ENCODE data around the gene SLC13A4. TPM values are rescaled to one million over a fixed set of nuclear protein-coding genes. Genes with fewer than 3 reads are reported as not detected.

The SLC13A4 gene
- total and polyA plus RNA-seq, 2 experiments from 2014 or later, result 0.13 to 0.93 TPM

DNA sequence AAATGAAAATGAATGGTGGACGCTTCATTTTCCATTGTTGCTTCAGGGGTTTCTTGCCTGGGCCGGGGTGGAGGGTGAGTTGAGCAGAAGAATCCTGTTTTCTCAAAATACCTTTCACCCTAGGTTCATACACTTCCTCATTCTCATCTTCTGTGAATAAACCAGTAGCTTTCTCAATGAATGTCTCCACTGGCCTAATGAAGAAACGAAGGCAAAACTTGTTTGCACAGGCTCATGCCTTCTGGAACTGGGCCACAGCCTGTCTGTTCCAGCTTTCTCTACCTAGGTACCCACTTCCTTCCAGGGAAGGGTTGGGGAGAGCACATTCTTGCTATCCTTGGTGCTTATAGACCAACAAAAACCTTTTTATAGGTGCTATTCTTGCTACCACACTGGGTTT is 44.4 kb downstream of the SLC13A4 start:
- H4K20me1 ChIP-seq (ENCODE audit: insufficient read depth, poor library complexity, severe bottlenecking), result no peaks in the 10 kb centered on the region
- H3K4me2 ChIP-seq, result no peak overlapping the region
- H3K4me1 ChIP-seq (ENCODE audit: insufficient read depth), result no peaks in the 10 kb centered on the region
- H3K27ac ChIP-seq, result no peak overlapping the region
- no peak overlapping the region for H2AFZ ChIP-seq
- H3K79me2 ChIP-seq, result no peaks in the 10 kb centered on the region
- H3K9me3 ChIP-seq (ENCODE audit: low read depth), result no peaks in the 10 kb centered on the region
- no peaks in the 10 kb centered on the region for H3K27me3 ChIP-seq
- WGBS (ENCODE audit: low lambda C conversion rate, missing lambda C conversion rate), result 93% methylated on average over 3 of the region's 3 CpGs
- H3K36me3 ChIP-seq (replicated peaks; ENCODE audit: insufficient read depth, low read depth), result no peaks in the 10 kb centered on the region
- TF ChIP-seq, protein P1, sequence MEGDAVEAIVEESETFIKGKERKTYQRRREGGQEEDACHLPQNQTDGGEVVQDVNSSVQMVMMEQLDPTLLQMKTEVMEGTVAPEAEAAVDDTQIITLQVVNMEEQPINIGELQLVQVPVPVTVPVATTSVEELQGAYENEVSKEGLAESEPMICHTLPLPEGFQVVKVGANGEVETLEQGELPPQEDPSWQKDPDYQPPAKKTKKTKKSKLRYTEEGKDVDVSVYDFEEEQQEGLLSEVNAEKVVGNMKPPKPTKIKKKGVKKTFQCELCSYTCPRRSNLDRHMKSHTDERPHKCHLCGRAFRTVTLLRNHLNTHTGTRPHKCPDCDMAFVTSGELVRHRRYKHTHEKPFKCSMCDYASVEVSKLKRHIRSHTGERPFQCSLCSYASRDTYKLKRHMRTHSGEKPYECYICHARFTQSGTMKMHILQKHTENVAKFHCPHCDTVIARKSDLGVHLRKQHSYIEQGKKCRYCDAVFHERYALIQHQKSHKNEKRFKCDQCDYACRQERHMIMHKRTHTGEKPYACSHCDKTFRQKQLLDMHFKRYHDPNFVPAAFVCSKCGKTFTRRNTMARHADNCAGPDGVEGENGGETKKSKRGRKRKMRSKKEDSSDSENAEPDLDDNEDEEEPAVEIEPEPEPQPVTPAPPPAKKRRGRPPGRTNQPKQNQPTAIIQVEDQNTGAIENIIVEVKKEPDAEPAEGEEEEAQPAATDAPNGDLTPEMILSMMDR (IDR thresholded peaks at IDR 0.05; ENCODE audit: poor library complexity), result no peak
- TF ChIP-seq EZH2phosphoT487 (IDR thresholded peaks at IDR 0.05; ENCODE audit: low read depth, severe bottlenecking, unreplicated experiment) (no peak), EZH2 (IDR thresholded peaks at IDR 0.05; ENCODE audit: borderline replicate concordance) (no peak)
- DNase-seq (ENCODE audit: low spot score), result no peak
- no peak overlapping the region for H3K4me3 ChIP-seq
- no peaks in the 10 kb centered on the region for H3K9me2 ChIP-seq (replicated peaks; ENCODE audit: insufficient read depth)

DNA sequence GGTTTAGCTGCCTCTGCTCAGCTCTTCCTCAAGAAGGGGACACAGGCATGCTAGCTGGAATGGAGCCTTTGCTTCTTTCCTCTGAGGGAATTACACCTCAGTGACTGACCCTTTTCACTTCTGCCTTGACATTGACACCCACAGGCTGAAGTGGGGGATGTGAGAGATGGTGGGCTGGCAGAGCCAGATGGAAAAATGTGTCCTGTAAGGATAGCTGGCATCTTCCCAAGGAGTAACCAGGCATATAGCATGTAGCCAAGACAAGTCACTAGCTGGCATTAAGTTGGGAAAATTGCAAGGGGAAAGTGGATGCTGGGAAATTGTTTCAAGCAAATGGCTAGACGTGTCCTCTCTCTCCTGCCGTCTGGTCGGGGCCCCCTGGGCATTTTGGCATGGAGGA is 45.8 kb downstream of the SLC13A4 start:
- DNase-seq (ENCODE audit: low spot score), result no peak
- H3K79me2 ChIP-seq, result peaks cover 7% of the 10 kb centered on the region
- H4K20me1 ChIP-seq (ENCODE audit: insufficient read depth, poor library complexity, severe bottlenecking), result no peaks in the 10 kb centered on the region
- no peaks in the 10 kb centered on the region for H3K9me3 ChIP-seq (ENCODE audit: low read depth)
- H3K9me2 ChIP-seq (replicated peaks; ENCODE audit: insufficient read depth), result no peaks in the 10 kb centered on the region
- TF ChIP-seq EZH2 (IDR thresholded peaks at IDR 0.05; ENCODE audit: borderline replicate concordance) (no peak), EZH2phosphoT487 (IDR thresholded peaks at IDR 0.05; ENCODE audit: low read depth, severe bottlenecking, unreplicated experiment) (no peak)
- TF ChIP-seq, protein P1 (IDR thresholded peaks at IDR 0.05; ENCODE audit: poor library complexity), result no peak
- no peak overlapping the region for H3K27ac ChIP-seq
- no peaks in the 10 kb centered on the region for H3K36me3 ChIP-seq (replicated peaks; ENCODE audit: insufficient read depth, low read depth)
- no peak overlapping the region for H2AFZ ChIP-seq
- H3K4me1 ChIP-seq (ENCODE audit: insufficient read depth), result no peaks in the 10 kb centered on the region
- WGBS (ENCODE audit: low lambda C conversion rate, missing lambda C conversion rate), result 97% methylated on average over 3 of the region's 3 CpGs
- no peak overlapping the region for H3K4me3 ChIP-seq
- no peak overlapping the region for H3K4me2 ChIP-seq
- no peaks in the 10 kb centered on the region for H3K27me3 ChIP-seq

DNA sequence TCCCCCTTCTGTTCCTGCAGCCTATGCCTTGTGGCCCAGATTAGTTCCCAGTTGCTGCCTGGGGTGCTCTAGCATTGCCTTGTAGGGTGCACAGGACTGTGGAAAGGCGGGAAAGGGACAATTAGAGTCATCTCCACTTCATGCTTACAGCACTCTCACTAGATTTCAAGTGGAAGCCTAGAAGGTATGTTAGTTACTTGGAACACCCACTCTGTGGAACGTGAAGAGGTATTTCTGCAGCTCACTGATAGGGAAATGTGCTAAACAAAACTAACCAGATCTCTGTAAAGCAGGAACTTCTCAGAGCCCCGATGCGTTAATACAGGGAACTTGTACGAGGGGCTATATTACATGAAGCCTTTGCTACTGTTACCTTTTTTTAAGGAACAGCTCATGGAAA is 46.2 kb downstream of the SLC13A4 start:
- 76% methylated on average over 5 of the region's 5 CpGs for WGBS (ENCODE audit: low lambda C conversion rate, missing lambda C conversion rate)
- no peak overlapping the region for H2AFZ ChIP-seq
- peaks cover 7% of the 10 kb centered on the region for H3K79me2 ChIP-seq
- H3K4me2 ChIP-seq, result no peak overlapping the region
- DNase-seq (ENCODE audit: low spot score), result no peak
- H3K36me3 ChIP-seq (replicated peaks; ENCODE audit: insufficient read depth, low read depth), result no peaks in the 10 kb centered on the region
- no peaks in the 10 kb centered on the region for H4K20me1 ChIP-seq (ENCODE audit: insufficient read depth, poor library complexity, severe bottlenecking)
- no peaks in the 10 kb centered on the region for H3K9me3 ChIP-seq (ENCODE audit: low read depth)
- no peak overlapping the region for H3K27ac ChIP-seq
- no peaks in the 10 kb centered on the region for H3K9me2 ChIP-seq (replicated peaks; ENCODE audit: insufficient read depth)
- no peaks in the 10 kb centered on the region for H3K27me3 ChIP-seq
- TF ChIP-seq, protein P1 (IDR thresholded peaks at IDR 0.05; ENCODE audit: poor library complexity), result no peak
- TF ChIP-seq EZH2 (IDR thresholded peaks at IDR 0.05; ENCODE audit: borderline replicate concordance), result no peak
- no peak for TF ChIP-seq EZH2phosphoT487 (IDR thresholded peaks at IDR 0.05; ENCODE audit: low read depth, severe bottlenecking, unreplicated experiment)
- no peaks in the 10 kb centered on the region for H3K4me1 ChIP-seq (ENCODE audit: insufficient read depth)
- H3K4me3 ChIP-seq, result no peak overlapping the region
